CD4-positive, alpha-beta T cell treated with Interferon gamma for 1 hour (primary cell): ENCODE data around the gene UBAP1L.
A peak's percentile ranks its signal among the peaks of the same experiment; 100 is the strongest.
"Not testable (repeated sequence)": the region's sequence is repeated elsewhere in the genome, so short reads cannot be mapped to it uniquely, and the experiment has no call there.

Experiments
- DNase-seq: peaks from one replicate; pipeline ENCODE4 v3.0.0-alpha.2; 2020

UBAP1L gene

GRCh38 chr15:65082303-65082953 lies 32.6 kb downstream of the UBAP1L start:
- no peak for DNase-seq

- no peak for DNase-seq
Measured at GRCh38 chr15:65081758-65082157, 33.2 kb downstream of the UBAP1L start.

DNA sequence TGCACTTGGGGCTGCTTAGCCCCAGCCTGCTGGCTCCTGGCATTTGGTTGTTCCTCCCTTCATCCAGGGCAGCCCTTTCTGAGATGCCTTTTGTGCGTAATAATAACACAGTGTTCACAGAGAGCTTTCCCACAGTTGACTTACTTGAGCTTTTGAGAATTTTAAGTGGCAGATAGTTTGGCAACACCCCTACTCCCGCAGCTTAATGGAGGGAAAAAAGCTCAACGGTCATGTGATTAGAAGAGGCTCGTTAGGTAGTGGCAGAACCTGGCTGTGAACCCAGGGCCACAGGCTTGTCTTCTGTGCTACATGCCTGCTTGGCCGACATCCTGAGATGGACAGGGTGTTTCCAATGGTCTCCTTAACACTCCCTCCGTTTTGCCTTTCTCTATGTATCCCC lies 33.7 kb downstream of the UBAP1L start:
- no peak for DNase-seq

DNA sequence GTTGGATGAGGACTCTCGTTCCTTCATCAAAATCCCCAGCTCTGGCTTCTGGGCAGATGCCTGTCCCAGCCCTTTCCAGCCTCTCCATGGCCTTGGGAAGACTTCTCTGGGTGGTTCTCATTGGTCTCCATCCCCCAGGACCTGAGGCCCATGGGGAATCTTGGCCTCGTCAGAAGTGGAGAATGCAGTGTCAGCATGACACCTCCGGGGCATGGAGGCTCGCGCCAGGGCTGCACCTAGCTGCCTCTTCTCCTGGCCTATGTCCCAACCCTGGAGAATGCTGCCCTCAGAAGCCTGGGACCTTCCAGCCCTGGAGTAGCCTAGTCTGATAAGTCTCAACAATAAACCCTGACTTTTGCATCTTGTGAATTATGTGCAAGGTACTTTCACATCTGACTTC lies 35.4 kb downstream of the UBAP1L start:
- DNase-seq, result no peak

- peak; percentile 15 for DNase-seq
Measured at GRCh38 chr15:65077981-65078352, 37.0 kb downstream of the UBAP1L start.

DNA sequence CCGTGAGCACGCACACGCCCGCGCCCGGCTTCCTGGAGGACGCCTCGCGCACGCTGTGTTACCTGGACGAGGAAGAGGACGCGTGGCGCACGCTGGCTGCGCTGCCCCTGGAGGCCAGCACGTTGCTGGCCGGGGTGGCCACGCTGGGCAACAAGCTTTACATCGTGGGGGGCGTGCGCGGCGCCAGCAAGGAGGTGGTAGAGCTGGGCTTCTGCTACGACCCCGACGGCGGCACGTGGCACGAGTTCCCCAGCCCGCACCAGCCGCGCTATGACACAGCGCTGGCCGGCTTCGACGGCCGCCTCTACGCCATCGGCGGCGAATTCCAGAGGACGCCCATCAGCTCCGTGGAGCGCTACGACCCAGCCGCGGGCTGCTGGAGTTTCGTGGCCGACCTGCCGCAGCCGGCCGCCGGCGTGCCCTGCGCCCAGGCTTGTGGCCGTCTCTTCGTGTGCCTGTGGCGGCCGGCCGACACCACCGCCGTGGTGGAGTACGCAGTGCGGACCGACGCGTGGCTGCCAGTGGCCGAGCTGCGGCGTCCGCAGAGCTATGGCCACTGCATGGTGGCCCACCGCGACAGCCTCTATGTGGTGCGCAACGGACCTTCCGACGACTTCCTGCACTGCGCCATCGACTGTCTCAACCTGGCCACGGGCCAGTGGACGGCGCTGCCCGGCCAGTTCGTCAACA lies 37.6 kb downstream of the UBAP1L start:
- no peak for DNase-seq

DNA sequence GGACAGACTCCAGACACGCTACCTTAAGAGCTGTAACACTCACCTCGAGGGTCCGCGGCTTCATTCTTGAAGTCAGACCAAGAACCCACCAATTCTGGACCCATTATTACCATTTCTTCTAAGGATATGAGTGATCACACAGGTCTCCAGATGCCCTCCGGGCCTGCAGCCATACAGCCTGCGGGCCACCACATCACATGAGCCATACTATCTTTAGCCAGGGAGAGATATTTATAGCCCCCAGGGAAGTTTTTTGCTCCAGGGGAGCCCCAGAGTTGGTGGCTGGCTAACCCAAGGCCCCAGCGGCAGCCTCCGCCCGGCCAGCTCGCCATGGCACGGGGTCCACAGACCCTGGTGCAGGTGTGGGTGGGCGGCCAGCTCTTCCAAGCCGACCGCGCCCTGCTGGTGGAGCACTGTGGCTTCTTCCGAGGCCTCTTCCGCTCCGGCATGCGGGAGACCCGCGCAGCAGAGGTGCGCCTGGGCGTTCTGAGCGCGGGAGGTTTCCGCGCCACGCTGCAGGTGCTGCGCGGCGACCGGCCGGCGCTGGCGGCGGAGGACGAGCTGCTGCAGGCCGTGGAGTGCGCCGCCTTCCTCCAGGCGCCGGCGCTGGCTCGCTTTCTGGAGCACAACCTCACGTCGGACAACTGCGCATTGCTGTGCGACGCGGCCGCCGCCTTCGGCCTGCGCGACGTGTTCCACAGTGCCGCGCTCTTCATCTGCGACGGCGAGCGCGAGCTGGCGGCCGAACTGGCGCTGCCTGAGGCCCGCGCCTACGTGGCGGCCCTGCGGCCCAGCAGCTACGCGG lies 38.3 kb downstream of the UBAP1L start, which contains the start of gene KBTBD13:
TSS of gene KBTBD13 (plus strand) at position 261 of the 805 bp plus-strand sequence. CDS start at position 331, 70 bp downstream.
- no peak for DNase-seq

GRCh38 chr15:65075607-65076395 lies 39.2 kb downstream of the UBAP1L start:
- not testable (repeated sequence) for DNase-seq

- DNase-seq, result not testable (repeated sequence)
Measured at GRCh38 chr15:65074946-65075345, 40.1 kb downstream of the UBAP1L start.

GRCh38 chr15:65072617-65073016 lies 42.4 kb downstream of the UBAP1L start:
- no peak for DNase-seq

DNA sequence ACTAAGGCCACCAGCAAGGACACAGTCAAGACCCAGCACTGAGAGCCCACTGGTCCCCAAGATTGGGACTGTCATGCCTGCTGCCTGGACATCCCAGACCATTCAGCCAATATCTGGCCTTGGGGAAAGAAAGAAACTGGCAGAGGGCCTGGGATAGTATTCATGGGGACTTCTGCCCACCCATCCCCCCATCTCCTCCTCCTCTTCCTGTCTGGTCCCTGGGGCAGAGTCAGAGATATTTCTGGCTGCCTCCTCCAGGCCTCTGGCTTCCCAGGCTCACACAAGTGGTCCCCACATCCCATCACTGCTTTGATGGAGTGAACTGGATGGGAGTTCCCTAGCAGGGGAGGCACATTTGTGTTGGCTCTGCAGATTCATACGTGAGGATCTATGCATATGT lies 43.0 kb downstream of the UBAP1L start:
- DNase-seq, result no peak

- DNase-seq, result no peak
Measured at GRCh38 chr15:65071381-65071811, 43.6 kb downstream of the UBAP1L start.

DNA sequence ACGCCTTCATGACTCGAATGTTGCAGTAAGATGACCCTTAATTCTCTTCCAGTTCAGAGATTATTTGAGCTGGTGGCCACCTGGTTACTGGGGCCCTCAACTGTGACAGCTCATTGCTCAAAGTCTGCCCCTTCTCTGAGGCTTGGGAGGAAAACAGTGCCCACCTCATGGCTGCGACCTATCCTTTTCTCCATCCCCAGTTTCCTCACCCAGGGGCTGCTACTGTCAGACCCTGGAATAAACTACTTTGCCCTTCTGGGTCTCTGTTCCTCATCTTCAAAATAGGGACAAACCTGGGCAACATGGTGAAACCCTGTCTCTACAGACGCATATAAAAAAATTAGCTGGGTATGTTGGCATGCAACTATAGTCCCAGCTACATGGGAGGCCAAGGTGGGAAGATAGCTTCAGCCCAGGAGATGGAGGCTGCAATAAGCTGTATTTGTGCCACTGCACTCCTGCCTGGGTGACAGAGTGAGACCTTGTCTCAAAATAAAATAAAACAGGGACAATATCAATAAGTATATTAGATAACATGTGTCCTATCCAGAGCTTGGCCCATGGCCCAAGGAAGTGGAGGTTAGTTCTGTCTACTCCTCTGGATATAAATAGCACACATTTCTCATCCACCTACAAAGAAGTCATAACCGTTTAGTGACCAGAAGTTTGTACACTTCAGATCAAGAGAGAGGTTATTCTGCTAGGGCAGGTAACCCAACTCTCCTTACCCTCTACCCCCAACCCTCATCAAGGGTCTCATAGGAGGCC lies 45.0 kb downstream of the UBAP1L start:
- DNase-seq, result no peak

GRCh38 chr15:65069179-65069578 lies 45.8 kb downstream of the UBAP1L start:
- DNase-seq, result no peak

GRCh38 chr15:65068403-65068788 lies 46.6 kb downstream of the UBAP1L start:
- DNase-seq, result no peak

GRCh38 chr15:65067645-65068402 lies 47.2 kb downstream of the UBAP1L start, which contains the start of gene RASL12:
Gene RASL12, minus strand, starts transcription at chr15:65067991. Its CDS starts 156 bp downstream, at chr15:65067835.
- DNase-seq, result no peak

GRCh38 chr15:65067317-65067644 lies 47.7 kb downstream of the UBAP1L start:
- DNase-seq, result no peak

DNA sequence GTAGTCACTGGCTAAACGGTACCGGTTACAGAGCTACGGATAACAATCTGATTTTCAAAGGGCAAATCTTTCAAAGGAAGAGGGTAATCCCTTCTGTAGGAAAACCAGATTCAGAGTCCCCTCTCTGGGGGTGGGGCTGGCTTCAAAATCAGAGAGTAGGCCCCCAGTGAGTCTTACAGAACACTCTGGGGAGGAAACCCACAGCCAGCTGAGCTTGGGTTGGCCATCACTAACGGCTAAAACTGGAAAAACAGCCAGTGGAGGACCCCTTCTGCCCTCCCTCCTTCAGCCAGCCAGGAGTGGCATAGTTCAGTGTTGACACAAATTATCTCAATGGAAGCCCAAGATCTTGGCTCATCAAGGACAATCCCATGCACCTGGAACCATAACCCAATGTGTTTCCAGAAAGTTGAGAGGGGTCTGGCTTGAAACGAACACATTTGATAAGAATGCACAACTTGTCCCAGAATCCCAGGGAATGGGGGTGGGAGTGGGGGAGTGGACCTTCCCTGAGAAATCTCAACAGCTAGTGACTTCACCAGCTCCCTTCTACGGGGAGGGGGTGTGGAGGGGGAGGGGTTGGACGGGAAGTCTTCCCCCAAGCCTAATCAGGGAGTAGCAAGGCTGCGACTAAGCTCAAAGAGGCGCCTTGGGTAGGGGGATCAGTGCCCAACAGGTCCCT lies 48.2 kb downstream of the UBAP1L start:
- DNase-seq, result no peak

- DNase-seq, result no peak
Measured at GRCh38 chr15:65066001-65066634, 48.9 kb downstream of the UBAP1L start.

DNA sequence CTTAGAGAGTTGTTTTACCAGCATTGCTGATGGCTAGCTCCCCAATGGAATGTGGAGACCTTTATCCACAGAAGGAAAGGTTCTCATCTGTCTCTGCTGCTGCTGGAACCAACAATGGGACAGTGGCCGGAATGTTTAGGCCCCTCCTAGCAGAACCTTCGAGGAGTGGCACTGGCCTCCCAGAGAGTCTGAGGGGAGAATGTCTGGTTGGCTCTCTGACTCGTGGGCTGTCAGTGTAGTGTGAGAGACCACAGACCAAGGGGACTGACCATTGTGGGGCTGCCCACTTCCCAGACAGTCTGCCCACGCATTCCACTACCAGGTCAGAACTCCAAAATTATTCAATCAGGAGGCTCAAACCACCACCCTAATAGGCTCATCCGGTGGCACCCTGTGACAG lies 52.3 kb downstream of the UBAP1L start:
- DNase-seq, result no peak
